SKM-1 treated with dmso at 0.1 percent for 144 hours (cell line): ENCODE results near the gene MROH2B.

Experiments
- DNase-seq: peaks from one replicate; lab custom pipeline; 2025; ENCODE audit not compliant: unreplicated experiment; lab: John Stamatoyannopoulos, UW

The MROH2B gene

DNA sequence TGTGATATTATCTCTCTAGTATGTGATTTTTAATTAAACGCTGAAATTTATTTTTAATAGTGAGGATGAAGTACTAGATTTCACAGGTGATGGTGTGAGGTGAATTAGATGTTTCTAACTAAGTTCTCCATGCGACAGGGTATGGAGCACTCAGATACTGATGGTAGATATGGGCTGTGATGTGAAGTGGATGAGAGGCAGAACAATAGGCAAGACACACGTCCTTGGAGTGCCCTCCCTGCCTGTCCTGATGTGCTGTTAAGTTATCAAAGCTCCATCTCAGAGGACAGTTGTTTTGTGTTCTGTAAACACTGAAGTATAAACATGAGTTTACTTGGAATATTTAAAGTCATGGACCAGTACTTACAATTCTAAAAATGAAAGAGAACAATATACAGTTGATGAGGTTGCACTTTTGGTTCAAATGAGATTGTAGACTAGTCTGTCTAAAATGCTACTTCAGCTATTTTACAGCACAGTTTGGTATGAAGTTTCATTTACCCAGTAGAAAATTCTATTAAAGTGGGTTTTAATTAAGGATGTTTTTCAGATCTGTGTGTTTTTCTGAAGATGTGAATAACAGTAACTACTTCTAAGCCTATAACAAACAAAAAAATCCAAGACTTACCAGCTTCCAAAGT is 97.7 kb downstream of the MROH2B start:
- no peak for DNase-seq

DNA sequence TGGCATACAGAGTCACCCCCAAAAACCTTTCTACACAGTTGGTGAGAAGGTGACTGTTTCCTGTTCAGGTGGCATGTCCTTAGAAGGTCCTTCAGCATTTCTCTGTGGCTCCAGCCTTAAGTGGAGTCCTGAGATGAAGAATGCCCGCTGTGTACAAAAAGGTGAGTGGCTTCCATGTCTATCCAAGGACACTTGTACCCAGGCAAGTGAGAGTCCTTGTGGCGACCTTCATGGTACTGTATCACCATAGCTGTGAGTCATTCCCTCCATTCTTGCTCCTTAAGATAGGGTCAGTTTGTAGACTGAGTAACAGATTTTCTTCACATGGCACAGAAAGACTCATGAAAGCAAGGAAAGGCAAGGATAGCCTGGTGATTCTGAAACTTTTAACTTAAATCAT is 98.7 kb downstream of the MROH2B start:
- no peak for DNase-seq

DNA sequence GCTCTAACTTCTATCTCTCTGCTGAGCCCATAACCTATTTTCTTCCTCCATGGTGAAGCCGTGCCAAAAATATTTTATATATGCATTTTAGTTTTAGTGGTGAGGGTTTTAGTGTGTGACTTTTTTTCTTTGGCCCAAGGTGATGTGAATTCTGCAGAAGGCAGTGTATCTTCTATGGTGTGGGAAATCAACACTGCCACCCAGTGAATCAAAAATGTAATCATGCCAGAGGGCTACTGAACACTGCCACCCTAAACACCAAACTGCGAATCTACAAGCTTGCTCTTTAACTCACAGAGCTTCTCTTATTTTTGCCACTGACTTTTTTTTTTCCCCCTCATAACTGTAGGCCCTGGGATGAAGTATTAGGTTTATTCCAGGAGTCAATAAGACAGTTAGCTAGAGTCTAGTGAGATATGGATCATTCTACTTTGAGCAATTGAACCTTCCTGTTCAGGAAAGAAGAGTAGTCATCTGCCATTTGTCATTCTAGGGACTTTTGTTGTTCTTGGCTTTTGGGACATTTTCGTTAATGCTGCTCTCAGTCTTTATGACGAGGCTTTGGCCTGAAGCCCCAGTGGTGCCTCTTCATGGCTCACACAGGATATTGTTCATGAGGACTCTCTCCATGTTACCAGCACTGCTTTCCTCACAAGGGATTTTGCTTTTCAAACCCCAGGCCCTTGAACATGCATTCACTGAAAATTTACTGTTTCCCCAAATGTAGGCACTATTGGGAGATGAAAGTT is 108.8 kb downstream of the MROH2B start:
- no peak for DNase-seq

DNA sequence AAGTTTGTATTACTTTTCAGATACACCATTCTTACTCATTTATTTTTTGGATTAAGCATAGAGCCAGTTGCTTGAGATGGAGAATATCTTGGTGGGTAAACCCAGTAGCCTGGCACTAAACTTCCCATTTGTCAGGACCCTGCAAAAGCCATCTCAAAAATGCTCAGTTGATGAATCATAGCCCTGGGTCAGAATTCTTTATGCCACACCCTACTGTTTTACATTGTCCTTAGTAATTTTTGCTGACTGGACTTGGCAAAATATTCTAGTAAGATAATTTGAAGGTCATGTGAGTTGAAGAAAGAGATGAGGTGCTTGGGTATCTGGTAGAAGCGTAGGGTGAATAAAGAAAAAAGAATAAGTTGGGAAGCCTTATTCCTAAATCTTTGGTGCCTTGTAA is 111.1 kb downstream of the MROH2B start:
- DNase-seq = no peak

- DNase-seq = no peak
Observed at GRCh38 chr5:40958811-40959210, 112.3 kb downstream of the MROH2B start.

DNA sequence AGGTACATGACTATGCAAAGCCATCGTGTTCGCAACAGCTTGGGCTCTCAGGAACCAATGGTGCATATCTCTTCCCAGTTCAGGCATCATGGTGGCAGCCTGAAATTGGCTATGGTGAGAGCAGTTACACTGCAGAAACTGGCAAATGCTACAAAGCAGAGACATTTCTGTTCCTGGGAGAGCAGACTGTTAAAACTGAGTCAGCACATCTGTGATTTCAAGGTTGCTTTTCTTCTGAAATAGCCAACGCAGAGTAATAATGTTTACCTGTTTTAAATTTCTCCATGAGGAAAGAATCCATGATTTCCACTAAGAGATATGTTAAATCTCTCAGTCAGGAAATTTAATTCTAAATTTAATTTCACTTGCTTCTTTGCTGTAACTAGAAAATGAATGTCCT is 114.1 kb downstream of the MROH2B start:
- no peak for DNase-seq

GRCh38 chr5:40955313-40955712 is 115.8 kb downstream of the MROH2B start:
- DNase-seq = no peak
